Measurements from ENCODE around the gene A2M. TPM values are rescaled to one million over a fixed set of nuclear protein-coding genes. Genes with fewer than 3 reads are reported as not detected.

A2M gene
- total and polyA plus RNA-seq, 2 of the 8 experiments (the other 6 are each of a cell fraction or from before 2014, with no cell fraction given) = 0.15 TPM; not detected in 1

- no peak for TF ChIP-seq YY1 (IDR thresholded peaks at IDR 0.05; ENCODE audit: low read depth, low read length)
Measured at GRCh38 chr12:9079883-9080675, 35.6 kb downstream of the A2M start (continued).

Measured in H1 (cell line).